H1 (cell line): ENCODE measurements around the gene ZIM2.

Experiments used
- MAFK ChIP-seq: IDR thresholded peaks from 2 replicates; pipeline ENCODE4 v1.6.1; 2012; ENCODE audit warnings: low read depth, mild to moderate bottlenecking, improper control_type of control experiment, low read length
- SP1 ChIP-seq: IDR thresholded peaks from 2 replicates; pipeline ENCODE4 v1.6.1; 2011; ENCODE audit warnings: low read depth, low read length
- SP2 ChIP-seq: IDR thresholded peaks from 2 replicates; pipeline ENCODE4 v1.6.1; 2012; ENCODE audit warnings: mild to moderate bottlenecking, low read length, inconsistent platforms
- TF ChIP-seq, protein P1 (sequence below), 3 experiments: IDR thresholded peaks; 1 replicate in 2 of 3; 2 replicates in 1 of 3; pipeline versions ENCODE4 v1.5.1 to v1.6.1; 2011; ENCODE audit warnings: low read length in 3 of 3, mild to moderate bottlenecking in 3 of 3, inconsistent platforms in 2 of 3, low read depth in 1 of 3, moderate library complexity in 1 of 3; ENCODE audit not compliant: insufficient read depth in 1 of 3; ENCODE audit errors: control extremely low read depth in 1 of 3
- TF ChIP-seq, protein P2 (sequence below): IDR thresholded peaks from 2 replicates; pipeline ENCODE4 v1.6.1; 2012; ENCODE audit warnings: inconsistent platforms

DNA sequence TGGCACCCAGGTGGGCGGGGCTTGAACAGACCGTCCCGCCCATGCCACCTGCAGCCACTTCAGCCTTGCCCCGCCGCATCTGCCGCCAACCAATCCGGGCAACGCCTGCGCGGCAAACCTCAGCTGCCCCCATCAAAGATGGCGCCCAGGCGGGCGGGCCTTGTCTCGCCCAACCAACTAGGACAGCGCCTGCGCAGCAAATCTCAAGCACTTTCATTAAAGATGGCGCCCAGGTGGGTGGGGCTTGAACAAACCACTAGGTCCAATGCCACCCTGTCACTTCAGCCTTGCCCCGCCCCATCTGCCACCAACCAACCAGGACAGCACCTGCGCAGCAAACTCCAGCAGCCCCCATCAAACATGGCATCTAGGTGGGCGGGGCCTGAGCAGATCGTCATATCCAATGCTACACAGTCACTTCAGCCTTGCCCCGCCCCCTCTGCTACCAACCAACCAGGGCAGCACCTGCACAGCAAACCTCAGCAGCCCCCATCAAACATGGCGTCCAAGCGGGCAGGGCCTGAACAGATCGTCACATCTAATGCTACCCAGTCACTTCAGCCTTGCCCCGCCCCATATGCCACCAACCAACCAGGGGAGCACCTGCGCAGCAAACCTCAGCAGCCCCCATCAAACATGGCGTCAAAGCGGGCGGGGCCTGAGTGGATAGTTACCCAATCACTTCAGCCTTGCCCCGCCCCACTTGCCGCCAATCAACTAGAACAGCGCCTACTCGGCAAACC lies 1.4 kb downstream of the ZIM2 start:
- TF ChIP-seq, protein P1, sequence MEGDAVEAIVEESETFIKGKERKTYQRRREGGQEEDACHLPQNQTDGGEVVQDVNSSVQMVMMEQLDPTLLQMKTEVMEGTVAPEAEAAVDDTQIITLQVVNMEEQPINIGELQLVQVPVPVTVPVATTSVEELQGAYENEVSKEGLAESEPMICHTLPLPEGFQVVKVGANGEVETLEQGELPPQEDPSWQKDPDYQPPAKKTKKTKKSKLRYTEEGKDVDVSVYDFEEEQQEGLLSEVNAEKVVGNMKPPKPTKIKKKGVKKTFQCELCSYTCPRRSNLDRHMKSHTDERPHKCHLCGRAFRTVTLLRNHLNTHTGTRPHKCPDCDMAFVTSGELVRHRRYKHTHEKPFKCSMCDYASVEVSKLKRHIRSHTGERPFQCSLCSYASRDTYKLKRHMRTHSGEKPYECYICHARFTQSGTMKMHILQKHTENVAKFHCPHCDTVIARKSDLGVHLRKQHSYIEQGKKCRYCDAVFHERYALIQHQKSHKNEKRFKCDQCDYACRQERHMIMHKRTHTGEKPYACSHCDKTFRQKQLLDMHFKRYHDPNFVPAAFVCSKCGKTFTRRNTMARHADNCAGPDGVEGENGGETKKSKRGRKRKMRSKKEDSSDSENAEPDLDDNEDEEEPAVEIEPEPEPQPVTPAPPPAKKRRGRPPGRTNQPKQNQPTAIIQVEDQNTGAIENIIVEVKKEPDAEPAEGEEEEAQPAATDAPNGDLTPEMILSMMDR (IDR thresholded peaks at IDR 0.05; ENCODE audit: control extremely low read depth in 1 of 3, insufficient read depth in 1 of 3, low read depth in 1 of 3, low read length in 3 of 3) = no peak
- TF ChIP-seq SP2 (no peak), SP1 (no peak), MAFK (no peak)
- TF ChIP-seq, protein P2, sequence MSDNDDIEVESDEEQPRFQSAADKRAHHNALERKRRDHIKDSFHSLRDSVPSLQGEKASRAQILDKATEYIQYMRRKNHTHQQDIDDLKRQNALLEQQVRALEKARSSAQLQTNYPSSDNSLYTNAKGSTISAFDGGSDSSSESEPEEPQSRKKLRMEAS = no peak
